HepG2 (cell line): Measurements from ENCODE around the gene ATG9A. TPM values are rescaled to one million over a fixed set of nuclear protein-coding genes. Genes with fewer than 3 reads are reported as not detected.

ENCODE experiments used
- ARHGAP35 ChIP-seq: sonication (generic); formaldehyde crosslinking; IDR thresholded peaks from 2 replicates; pipeline ENCODE4 v1.9.0; 2022; ENCODE audit warnings: mild to moderate bottlenecking, inconsistent platforms, moderate library complexity, missing genetic modification reagents, borderline replicate concordance
- BORCS8-MEF2B ChIP-seq: sonication (generic); formaldehyde crosslinking; IDR thresholded peaks from 2 replicates; pipeline ENCODE4 v1.8.0; 2022; ENCODE audit warnings: mild to moderate bottlenecking, missing genetic modification reagents
- CEBPG ChIP-seq: IDR thresholded peaks from 2 replicates; pipeline ENCODE4 v1.6.1; 2016
- HOXA5 ChIP-seq: sonication (generic); formaldehyde crosslinking; IDR thresholded peaks from 2 replicates; pipeline ENCODE4 v1.4.0; 2020; ENCODE audit warnings: missing genetic modification reagents
- MATR3 ChIP-seq: sonication (generic); formaldehyde crosslinking; IDR thresholded peaks from 2 replicates; pipeline ENCODE4 v1.4.0; 2020; ENCODE audit warnings: missing genetic modification reagents
- PCBP2 ChIP-seq: fragments of 200-400 bp; formaldehyde crosslinking; optimal IDR thresholded peaks from 2 replicates; pipeline ENCODE3; 2018; ENCODE audit warnings: low read length, low read depth; ENCODE audit not compliant: poor library complexity, severe bottlenecking
- RELA ChIP-seq: sonication (generic); formaldehyde crosslinking; IDR thresholded peaks from 2 replicates; pipeline ENCODE4 v1.4.0; 2020; ENCODE audit warnings: missing genetic modification reagents
- ZNF33B ChIP-seq: sonication (generic); formaldehyde crosslinking; IDR thresholded peaks from 2 replicates; pipeline ENCODE4 v1.5.1; 2020; ENCODE audit warnings: mild to moderate bottlenecking, missing genetic modification reagents
- ZNF570 ChIP-seq: sonication (generic); formaldehyde crosslinking; IDR thresholded peaks from 2 replicates; pipeline ENCODE4 v1.4.0; 2020; ENCODE audit warnings: mild to moderate bottlenecking, missing genetic modification reagents, borderline replicate concordance
- ZNF678 ChIP-seq: sonication (generic); formaldehyde crosslinking; IDR thresholded peaks from 2 replicates; pipeline ENCODE4 v1.4.0; 2020; ENCODE audit warnings: mild to moderate bottlenecking, missing genetic modification reagents
- ZNF749 ChIP-seq: sonication (generic); formaldehyde crosslinking; IDR thresholded peaks from 2 replicates; pipeline ENCODE4 v1.8.0; 2022; ENCODE audit warnings: mild to moderate bottlenecking, missing genetic modification reagents, moderate library complexity, borderline replicate concordance
- ZNF766 ChIP-seq: sonication (generic); formaldehyde crosslinking; IDR thresholded peaks from 2 replicates; pipeline ENCODE4 v1.5.0; 2020; ENCODE audit warnings: missing genetic modification reagents, borderline replicate concordance
- polyA plus RNA-seq, 8 experiments: library from polyadenylated mRNA; depleted of rRNA in 3 of 8; stranded (reverse) in 7 of 8; unstranded in 1 of 8; fragments of >200 nt; fragmentation: Illumina TruSeq in 4 of 8; extraction: Trizol in 4 of 8; gene quantifications; 2 replicates each; pipeline versions ENCODE4 v1.2.1 to v1.2.3, GENCODE V29; 2011 to 2016; ENCODE audit warnings: low read depth in 4 of 8, missing spikeins in 1 of 8, mixed read lengths in 1 of 8; ENCODE audit not compliant: insufficient read depth in 1 of 8
- total RNA-seq, 5 experiments: library from RNA; depleted of rRNA; stranded (reverse); fragments of >200 nt; fragmentation: Illumina TruSeq; extraction: Trizol; gene quantifications; 2 replicates each; pipeline ENCODE4 v1.2.3, GENCODE V29; 2016; ENCODE audit warnings: low read depth in 1 of 5
- TF ChIP-seq, protein P1 (sequence below): sonication (generic); formaldehyde crosslinking; IDR thresholded peaks from 2 replicates; pipeline ENCODE4 v1.4.0; 2020; ENCODE audit warnings: mild to moderate bottlenecking, missing genetic modification reagents
- TF ChIP-seq, protein P2 (sequence below): sonication (generic); formaldehyde crosslinking; IDR thresholded peaks from 2 replicates; pipeline ENCODE4 v1.5.0; 2020; ENCODE audit warnings: missing genetic modification reagents
- TF ChIP-seq, protein P3 (sequence below): sonication (generic); formaldehyde crosslinking; IDR thresholded peaks from 2 replicates; pipeline ENCODE4 v1.4.0; 2020; ENCODE audit warnings: mild to moderate bottlenecking, missing genetic modification reagents
- TF ChIP-seq, protein P4 (sequence below): IDR thresholded peaks from 2 replicates; pipeline ENCODE4 v1.6.1; 2016; ENCODE audit warnings: low read depth
- TF ChIP-seq, protein P5 (sequence below): sonication (generic); formaldehyde crosslinking; IDR thresholded peaks from 2 replicates; pipeline ENCODE4 v1.5.0; 2020; ENCODE audit warnings: mild to moderate bottlenecking, missing genetic modification reagents
- TF ChIP-seq, protein P6 (sequence below): sonication (generic); formaldehyde crosslinking; IDR thresholded peaks from 2 replicates; pipeline ENCODE4 v1.4.0; 2020; ENCODE audit warnings: missing genetic modification reagents, borderline replicate concordance

ATG9A gene
- total and polyA plus RNA-seq, 2 of the 13 experiments (the other 11 are each of a cell fraction or from before 2014, with no cell fraction given): 35.0 to 131 TPM

DNA sequence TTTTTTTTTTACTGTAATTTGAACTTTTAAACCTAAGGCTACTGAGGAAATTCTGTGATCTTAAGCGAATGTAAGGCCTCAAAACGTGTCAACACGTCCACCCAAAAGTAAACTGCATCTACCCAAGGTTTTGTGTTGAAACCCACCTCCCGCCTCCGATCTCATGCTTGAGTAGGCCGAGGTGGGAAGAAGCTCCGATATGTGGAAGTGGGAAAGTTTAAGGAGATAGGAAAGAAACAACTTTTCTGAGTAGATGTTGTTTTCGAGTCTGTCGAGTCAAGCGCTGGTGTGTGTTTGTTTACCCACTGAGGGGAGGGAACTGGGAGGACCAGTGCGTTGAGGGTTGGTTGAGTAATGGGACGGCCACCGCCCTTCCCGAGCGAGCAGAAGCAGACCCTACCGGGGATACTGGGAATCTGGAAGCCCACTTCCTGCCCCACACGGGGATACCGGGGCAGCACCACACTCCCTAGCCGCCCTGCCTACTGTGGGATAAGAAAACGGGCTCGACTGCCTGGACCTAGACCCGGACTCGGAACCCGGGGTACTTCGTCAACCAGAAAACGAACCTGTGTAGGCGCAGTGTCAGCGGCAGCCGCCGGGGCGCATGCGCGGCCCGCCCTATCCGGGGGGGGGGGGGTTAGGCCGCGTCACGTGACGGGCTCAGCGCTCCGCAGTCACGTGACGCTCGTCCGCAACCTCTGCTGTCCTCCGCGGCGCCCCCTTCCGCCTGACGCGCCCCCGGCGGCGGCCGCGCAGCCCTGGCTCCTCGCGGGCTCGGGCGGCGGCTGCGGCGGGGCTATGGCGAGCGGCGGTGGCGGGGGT is 51.7 kb downstream of the ATG9A start, which contains the start of gene RETREG2 (continued):
- TF ChIP-seq, protein P1, sequence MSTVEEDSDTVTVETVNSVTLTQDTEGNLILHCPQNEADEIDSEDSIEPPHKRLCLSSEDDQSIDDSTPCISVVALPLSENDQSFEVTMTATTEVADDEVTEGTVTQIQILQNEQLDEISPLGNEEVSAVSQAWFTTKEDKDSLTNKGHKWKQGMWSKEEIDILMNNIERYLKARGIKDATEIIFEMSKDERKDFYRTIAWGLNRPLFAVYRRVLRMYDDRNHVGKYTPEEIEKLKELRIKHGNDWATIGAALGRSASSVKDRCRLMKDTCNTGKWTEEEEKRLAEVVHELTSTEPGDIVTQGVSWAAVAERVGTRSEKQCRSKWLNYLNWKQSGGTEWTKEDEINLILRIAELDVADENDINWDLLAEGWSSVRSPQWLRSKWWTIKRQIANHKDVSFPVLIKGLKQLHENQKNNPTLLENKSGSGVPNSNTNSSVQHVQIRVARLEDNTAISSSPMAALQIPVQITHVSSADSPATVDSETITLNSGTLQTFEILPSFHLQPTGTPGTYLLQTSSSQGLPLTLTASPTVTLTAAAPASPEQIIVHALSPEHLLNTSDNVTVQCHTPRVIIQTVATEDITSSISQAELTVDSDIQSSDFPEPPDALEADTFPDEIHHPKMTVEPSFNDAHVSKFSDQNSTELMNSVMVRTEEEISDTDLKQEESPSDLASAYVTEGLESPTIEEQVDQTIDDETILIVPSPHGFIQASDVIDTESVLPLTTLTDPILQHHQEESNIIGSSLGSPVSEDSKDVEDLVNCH (CRISPR knock-in tag): peak; percentile 88
- TF ChIP-seq HOXA5 (no peak; the same call in 1 of the 2 replicates), MATR3 (no peak), PCBP2 (peak; percentile 17), ZNF766 (CRISPR knock-in tag) (no peak), ZNF33B (CRISPR knock-in tag) (no peak), CEBPG (CRISPR knock-in tag) (peak; percentile 77), RELA (CRISPR knock-in tag) (no peak), ARHGAP35 (CRISPR knock-in tag) (no peak; the same call in 1 of the 2 replicates), ZNF678 (CRISPR knock-in tag) (peak; percentile 55), BORCS8-MEF2B (CRISPR knock-in tag) (peak; percentile 81), ZNF570 (CRISPR knock-in tag) (peak; percentile 88; the same call in 1 of the 2 replicates), ZNF749 (CRISPR knock-in tag) (peak; percentile 96)
- TF ChIP-seq, protein P2, sequence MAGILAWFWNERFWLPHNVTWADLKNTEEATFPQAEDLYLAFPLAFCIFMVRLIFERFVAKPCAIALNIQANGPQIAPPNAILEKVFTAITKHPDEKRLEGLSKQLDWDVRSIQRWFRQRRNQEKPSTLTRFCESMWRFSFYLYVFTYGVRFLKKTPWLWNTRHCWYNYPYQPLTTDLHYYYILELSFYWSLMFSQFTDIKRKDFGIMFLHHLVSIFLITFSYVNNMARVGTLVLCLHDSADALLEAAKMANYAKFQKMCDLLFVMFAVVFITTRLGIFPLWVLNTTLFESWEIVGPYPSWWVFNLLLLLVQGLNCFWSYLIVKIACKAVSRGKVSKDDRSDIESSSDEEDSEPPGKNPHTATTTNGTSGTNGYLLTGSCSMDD (CRISPR knock-in tag): no peak
- TF ChIP-seq, protein P3, sequence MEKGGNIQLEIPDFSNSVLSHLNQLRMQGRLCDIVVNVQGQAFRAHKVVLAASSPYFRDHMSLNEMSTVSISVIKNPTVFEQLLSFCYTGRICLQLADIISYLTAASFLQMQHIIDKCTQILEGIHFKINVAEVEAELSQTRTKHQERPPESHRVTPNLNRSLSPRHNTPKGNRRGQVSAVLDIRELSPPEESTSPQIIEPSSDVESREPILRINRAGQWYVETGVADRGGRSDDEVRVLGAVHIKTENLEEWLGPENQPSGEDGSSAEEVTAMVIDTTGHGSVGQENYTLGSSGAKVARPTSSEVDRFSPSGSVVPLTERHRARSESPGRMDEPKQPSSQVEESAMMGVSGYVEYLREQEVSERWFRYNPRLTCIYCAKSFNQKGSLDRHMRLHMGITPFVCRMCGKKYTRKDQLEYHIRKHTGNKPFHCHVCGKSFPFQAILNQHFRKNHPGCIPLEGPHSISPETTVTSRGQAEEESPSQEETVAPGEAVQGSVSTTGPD: peak; percentile 55; the same call in 1 of the 2 replicates
- TF ChIP-seq, protein P4, sequence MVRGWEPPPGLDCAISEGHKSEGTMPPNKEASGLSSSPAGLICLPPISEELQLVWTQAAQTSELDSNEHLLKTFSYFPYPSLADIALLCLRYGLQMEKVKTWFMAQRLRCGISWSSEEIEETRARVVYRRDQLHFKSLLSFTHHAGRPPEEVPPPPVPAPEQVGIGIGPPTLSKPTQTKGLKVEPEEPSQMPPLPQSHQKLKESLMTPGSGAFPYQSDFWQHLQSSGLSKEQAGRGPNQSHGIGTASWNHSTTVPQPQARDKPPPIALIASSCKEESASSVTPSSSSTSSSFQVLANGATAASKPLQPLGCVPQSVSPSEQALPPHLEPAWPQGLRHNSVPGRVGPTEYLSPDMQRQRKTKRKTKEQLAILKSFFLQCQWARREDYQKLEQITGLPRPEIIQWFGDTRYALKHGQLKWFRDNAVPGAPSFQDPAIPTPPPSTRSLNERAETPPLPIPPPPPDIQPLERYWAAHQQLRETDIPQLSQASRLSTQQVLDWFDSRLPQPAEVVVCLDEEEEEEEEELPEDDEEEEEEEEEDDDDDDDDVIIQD (CRISPR knock-in tag): no peak; the same call in 1 of the 2 replicates
- TF ChIP-seq, protein P5, sequence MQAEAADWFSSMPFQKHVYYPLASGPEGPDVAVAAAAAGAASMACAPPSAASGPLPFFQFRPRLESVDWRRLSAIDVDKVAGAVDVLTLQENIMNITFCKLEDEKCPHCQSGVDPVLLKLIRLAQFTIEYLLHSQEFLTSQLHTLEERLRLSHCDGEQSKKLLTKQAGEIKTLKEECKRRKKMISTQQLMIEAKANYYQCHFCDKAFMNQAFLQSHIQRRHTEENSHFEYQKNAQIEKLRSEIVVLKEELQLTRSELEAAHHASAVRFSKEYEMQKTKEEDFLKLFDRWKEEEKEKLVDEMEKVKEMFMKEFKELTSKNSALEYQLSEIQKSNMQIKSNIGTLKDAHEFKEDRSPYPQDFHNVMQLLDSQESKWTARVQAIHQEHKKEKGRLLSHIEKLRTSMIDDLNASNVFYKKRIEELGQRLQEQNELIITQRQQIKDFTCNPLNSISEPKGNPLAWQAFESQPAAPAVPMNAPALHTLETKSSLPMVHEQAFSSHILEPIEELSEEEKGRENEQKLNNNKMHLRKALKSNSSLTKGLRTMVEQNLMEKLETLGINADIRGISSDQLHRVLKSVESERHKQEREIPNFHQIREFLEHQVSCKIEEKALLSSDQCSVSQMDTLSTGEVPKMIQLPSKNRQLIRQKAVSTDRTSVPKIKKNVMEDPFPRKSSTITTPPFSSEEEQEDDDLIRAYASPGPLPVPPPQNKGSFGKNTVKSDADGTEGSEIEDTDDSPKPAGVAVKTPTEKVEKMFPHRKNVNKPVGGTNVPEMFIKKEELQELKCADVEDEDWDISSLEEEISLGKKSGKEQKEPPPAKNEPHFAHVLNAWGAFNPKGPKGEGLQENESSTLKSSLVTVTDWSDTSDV (CRISPR knock-in tag): 0 out of 2 replicates have a peak, but pooled peaks have one; percentile 91
- TF ChIP-seq, protein P6, sequence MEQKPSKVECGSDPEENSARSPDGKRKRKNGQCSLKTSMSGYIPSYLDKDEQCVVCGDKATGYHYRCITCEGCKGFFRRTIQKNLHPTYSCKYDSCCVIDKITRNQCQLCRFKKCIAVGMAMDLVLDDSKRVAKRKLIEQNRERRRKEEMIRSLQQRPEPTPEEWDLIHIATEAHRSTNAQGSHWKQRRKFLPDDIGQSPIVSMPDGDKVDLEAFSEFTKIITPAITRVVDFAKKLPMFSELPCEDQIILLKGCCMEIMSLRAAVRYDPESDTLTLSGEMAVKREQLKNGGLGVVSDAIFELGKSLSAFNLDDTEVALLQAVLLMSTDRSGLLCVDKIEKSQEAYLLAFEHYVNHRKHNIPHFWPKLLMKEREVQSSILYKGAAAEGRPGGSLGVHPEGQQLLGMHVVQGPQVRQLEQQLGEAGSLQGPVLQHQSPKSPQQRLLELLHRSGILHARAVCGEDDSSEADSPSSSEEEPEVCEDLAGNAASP (CRISPR knock-in tag): no peak
